HepG2 (cell line): ENCODE results near the gene CUL7. TPM values are rescaled to one million over a fixed set of nuclear protein-coding genes. Genes with fewer than 3 reads are reported as not detected.
A peak's percentile ranks its signal among the peaks of the same experiment; 100 is the strongest.

Source experiments
- ATF3 ChIP-seq: sonication (generic); formaldehyde crosslinking; IDR thresholded peaks from 2 replicates; pipeline ENCODE4 v1.4.0; 2020; ENCODE audit warnings: missing genetic modification reagents
- GFI1 ChIP-seq: sonication (generic); formaldehyde crosslinking; IDR thresholded peaks from 2 replicates; pipeline ENCODE4 v1.5.0; 2020; ENCODE audit warnings: missing genetic modification reagents, mild to moderate bottlenecking, borderline replicate concordance
- KMT2A ChIP-seq: sonication (generic); formaldehyde crosslinking; IDR thresholded peaks from 2 replicates; pipeline ENCODE4 v1.4.0; 2020; ENCODE audit warnings: missing genetic modification reagents
- MLX ChIP-seq: IDR thresholded peaks from 2 replicates; pipeline ENCODE4 v1.6.1; 2016
- NFRKB ChIP-seq: fragments of 450-650 bp; IDR thresholded peaks from 2 replicates; pipeline ENCODE4 v1.6.1; 2017
- POGZ ChIP-seq: sonication (generic); formaldehyde crosslinking; IDR thresholded peaks from 2 replicates; pipeline ENCODE4 v1.4.0; 2020; ENCODE audit warnings: mild to moderate bottlenecking, missing genetic modification reagents
- SNAI1 ChIP-seq: sonication (generic); formaldehyde crosslinking; IDR thresholded peaks from 2 replicates; pipeline ENCODE4 v1.5.0; 2020; ENCODE audit warnings: mild to moderate bottlenecking, missing genetic modification reagents, borderline replicate concordance
- THAP7 ChIP-seq: sonication (generic); formaldehyde crosslinking; IDR thresholded peaks from 2 replicates; pipeline ENCODE4 v1.8.1; 2023; ENCODE audit warnings: mild to moderate bottlenecking, missing genetic modification reagents
- ZBTB34 ChIP-seq: sonication (generic); formaldehyde crosslinking; IDR thresholded peaks from 2 replicates; pipeline ENCODE4 v1.8.0; 2022; ENCODE audit warnings: mild to moderate bottlenecking, missing genetic modification reagents
- ZFP1 ChIP-seq: IDR thresholded peaks from 2 replicates; pipeline ENCODE4 v1.6.1; 2016
- ZHX1 ChIP-seq: sonication (generic); formaldehyde crosslinking; IDR thresholded peaks from 2 replicates; pipeline ENCODE4 v1.8.1; 2022; ENCODE audit warnings: low read depth, mild to moderate bottlenecking, missing genetic modification reagents
- ZNF138 ChIP-seq: sonication (generic); formaldehyde crosslinking; IDR thresholded peaks from 2 replicates; pipeline ENCODE4 v1.5.0; 2020; ENCODE audit warnings: mild to moderate bottlenecking, low read depth, missing genetic modification reagents
- ZNF224 ChIP-seq: sonication (generic); formaldehyde crosslinking; IDR thresholded peaks from 2 replicates; pipeline ENCODE4 v1.5.0; 2020; ENCODE audit warnings: mild to moderate bottlenecking, missing genetic modification reagents
- ZNF703 ChIP-seq: sonication (generic); formaldehyde crosslinking; IDR thresholded peaks from 2 replicates; pipeline ENCODE4 v1.5.1; 2020; ENCODE audit warnings: missing genetic modification reagents, mild to moderate bottlenecking, moderate library complexity, borderline replicate concordance
- ZSCAN5A ChIP-seq: sonication (generic); formaldehyde crosslinking; IDR thresholded peaks from 2 replicates; pipeline ENCODE4 v1.8.0; 2022; ENCODE audit warnings: mild to moderate bottlenecking, missing genetic modification reagents, borderline replicate concordance
- polyA plus RNA-seq, 8 experiments: library from polyadenylated mRNA; depleted of rRNA in 3 of 8; stranded (reverse) in 7 of 8; unstranded in 1 of 8; fragments of >200 nt; fragmentation: Illumina TruSeq in 4 of 8; extraction: Trizol in 4 of 8; gene quantifications; 2 replicates each; pipeline versions ENCODE4 v1.2.1 to v1.2.3, GENCODE V29; 2011 to 2016; ENCODE audit warnings: low read depth in 4 of 8, missing spikeins in 1 of 8, mixed read lengths in 1 of 8; ENCODE audit not compliant: insufficient read depth in 1 of 8
- total RNA-seq, 5 experiments: library from RNA; depleted of rRNA; stranded (reverse); fragments of >200 nt; fragmentation: Illumina TruSeq; extraction: Trizol; gene quantifications; 2 replicates each; pipeline ENCODE4 v1.2.3, GENCODE V29; 2016; ENCODE audit warnings: low read depth in 1 of 5

Gene CUL7
- total and polyA plus RNA-seq, 2 of the 13 experiments (the other 11 are each of a cell fraction or from before 2014, with no cell fraction given) = 32.0 to 60.7 TPM

GRCh38 chr6:43093436-43094289 is 40.0 kb upstream of the CUL7 start (continued):
- no peak for TF ChIP-seq ZSCAN5A (CRISPR knock-in tag)
- peak; percentile 49; the same call in 1 of the 2 replicates for TF ChIP-seq POGZ (CRISPR knock-in tag)
- TF ChIP-seq SNAI1 (CRISPR knock-in tag) = no peak; the same call in 1 of the 2 replicates
- no peak for TF ChIP-seq ZHX1
- TF ChIP-seq ZBTB34 (CRISPR knock-in tag) = no peak
- no peak for TF ChIP-seq MLX (CRISPR knock-in tag)
- no peak for TF ChIP-seq NFRKB
- peak; percentile 73; the same call in 1 of the 2 replicates for TF ChIP-seq KMT2A
- TF ChIP-seq GFI1 (CRISPR knock-in tag) = no peak
- no peak for TF ChIP-seq ZNF703 (CRISPR knock-in tag)
- no peak for TF ChIP-seq ATF3 (CRISPR knock-in tag)
- no peak for TF ChIP-seq ZNF224 (CRISPR knock-in tag)
- no peak for TF ChIP-seq ZNF138 (CRISPR knock-in tag)
- no peak for TF ChIP-seq ZFP1 (CRISPR knock-in tag)
- no peak for TF ChIP-seq THAP7 (CRISPR knock-in tag)
